SH-SY5Y (cell line): Measurements from ENCODE around the gene TRIM72.

Experiments
- GATA2 ChIP-seq: IDR thresholded peaks from 2 replicates; pipeline ENCODE4 v1.6.1; 2011; ENCODE audit warnings: mild to moderate bottlenecking, low read depth, low read length
- GATA3 ChIP-seq: IDR thresholded peaks from 2 replicates; pipeline ENCODE4 v1.6.1; 2011; ENCODE audit warnings: low read depth, mild to moderate bottlenecking, low read length, moderate library complexity

The TRIM72 gene

GRCh38 chr16:31251435-31251834 lies 37.5 kb downstream of the TRIM72 start:
- TF ChIP-seq GATA2, result no peak
- no peak for TF ChIP-seq GATA3

GRCh38 chr16:31253642-31254045 lies 39.7 kb downstream of the TRIM72 start:
- no peak for TF ChIP-seq GATA2
- no peak for TF ChIP-seq GATA3

GRCh38 chr16:31256466-31256865 lies 42.5 kb downstream of the TRIM72 start:
- TF ChIP-seq GATA2 (no peak), GATA3 (no peak)

DNA sequence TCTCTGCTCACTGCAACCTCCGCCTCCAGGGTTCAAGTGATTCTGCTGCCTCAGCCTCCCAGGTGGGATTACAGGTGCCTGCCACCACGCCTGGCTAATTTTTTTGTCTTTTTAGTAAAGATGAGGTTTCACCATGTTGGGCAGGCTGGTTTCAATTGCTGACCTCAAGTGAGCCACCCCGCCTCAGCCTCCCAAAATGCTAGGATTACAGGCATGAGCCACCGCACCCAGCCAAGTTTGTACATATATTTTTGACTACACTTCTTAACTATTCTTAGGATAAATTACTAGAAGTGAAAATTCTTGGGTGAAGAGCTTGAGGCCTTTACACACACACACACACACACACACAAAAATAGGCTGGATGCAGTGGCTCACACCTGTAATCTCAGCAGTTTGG lies 44.4 kb downstream of the TRIM72 start:
- TF ChIP-seq GATA2 (no peak), GATA3 (no peak)

DNA sequence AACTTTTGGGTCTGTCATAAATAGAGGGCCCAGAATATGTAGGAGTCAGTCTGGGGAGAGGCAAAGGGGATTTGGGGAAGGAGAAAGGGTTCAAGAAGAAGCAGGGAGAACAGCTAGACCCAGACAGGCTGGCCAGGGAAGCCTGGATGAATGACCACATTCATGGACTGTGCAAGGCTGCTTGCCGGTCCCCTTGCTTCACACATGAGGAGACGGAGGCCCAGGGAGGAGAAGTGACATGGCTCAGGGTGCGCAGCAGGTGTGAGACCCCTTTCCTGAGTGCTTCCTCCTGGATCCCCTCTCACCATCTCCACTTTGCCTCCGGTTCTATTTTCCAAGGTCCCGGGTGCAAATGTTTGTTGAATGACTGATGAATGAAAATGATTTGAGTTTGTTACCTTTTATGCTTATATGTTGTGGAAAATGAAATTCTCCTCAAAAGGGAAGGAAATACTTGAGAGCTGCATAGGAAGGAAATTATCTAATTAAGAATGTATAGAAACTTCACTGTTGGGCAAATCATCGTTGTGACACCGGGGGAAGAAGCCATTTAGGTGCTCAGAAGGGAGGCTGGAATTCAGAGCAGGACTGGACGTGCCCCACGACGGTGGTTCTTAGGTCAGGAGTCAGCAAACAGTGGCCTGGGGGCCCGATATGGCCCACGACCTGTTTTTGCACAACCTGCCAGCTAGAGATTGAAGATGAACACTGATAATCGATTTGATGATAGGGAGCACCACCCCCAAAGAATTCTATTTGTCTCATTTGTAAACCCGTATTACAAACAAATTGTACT lies 46.4 kb downstream of the TRIM72 start:
- TF ChIP-seq GATA2 (no peak), GATA3 (no peak)

DNA sequence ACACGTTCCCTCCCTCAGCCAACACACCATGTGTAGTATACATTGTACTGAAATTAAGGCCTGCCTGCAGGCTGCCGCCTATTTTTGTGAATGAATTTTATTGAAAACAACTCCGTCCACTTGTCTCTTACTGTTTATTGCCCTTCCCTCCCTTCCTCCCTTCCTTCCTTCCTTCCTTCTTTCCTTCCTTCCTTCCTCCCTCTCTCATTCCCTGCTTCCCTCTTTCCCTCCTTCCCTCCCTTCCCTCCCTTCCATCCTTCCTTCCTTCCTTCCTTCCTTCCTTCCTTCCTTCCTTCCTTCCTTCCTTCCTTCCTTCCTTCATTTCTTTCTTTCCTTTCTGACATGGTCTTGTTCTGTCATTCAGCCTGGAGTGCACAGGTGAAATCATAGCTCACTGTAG lies 48.2 kb downstream of the TRIM72 start:
- no peak for TF ChIP-seq GATA2
- no peak for TF ChIP-seq GATA3

DNA sequence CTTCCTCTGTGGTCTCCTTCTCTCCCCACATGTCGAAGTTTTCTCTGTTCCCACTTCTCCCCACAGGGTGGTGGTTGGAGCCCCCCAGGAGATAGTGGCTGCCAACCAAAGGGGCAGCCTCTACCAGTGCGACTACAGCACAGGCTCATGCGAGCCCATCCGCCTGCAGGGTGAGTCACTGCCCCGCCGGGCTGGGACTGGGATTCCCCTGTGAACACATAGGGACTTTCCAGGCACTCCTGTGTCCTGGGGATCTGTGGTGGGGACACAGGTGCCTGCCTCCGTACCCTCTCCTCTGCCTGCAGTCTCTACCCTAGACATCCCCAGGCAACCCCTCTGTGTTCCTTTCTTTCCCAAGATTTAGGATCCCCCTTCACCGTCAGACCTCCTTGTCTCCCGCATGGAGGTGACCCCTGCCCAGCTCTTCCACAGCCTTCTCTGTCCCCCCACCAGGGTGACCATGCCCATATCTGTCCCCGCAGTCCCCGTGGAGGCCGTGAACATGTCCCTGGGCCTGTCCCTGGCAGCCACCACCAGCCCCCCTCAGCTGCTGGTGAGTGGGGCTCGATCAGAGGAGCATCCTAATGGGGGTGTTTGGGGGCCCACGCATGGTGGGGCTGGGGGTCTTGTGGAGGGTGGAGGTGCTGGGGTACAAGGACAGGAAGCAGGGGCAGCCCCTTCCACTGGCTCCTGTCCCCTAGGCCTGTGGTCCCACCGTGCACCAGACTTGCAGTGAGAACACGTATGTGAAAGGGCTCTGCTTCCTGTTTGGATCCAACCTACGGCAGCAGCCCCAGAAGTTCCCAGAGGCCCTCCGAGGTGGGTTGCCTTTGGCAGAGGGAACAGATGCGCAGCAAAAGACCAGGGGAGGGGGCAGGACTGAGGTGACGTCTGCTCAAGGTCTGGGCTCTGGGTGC lies 51.7 kb downstream of the TRIM72 start:
- no peak for TF ChIP-seq GATA2
- no peak for TF ChIP-seq GATA3

- TF ChIP-seq GATA3, result no peak
- no peak for TF ChIP-seq GATA2
Observed at GRCh38 chr16:31267332-31268032, 53.6 kb downstream of the TRIM72 start.

DNA sequence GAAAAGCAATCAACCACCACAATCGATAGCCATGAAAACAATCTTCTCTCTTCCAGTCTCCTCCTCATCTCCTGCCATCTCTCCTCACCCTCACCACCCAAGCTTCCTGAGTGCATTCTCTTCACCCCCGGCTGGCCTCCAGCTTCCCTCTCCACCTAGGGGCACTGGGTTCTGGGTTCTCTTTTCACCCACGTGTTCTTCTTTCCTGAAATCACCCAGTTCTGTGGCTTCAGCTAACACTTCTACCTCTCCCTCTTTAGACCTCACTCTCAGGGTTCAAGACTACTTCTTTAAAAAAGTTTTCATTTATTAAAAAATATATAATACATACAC lies 54.1 kb downstream of the TRIM72 start:
- no peak for TF ChIP-seq GATA3

- no peak for TF ChIP-seq GATA3
- no peak for TF ChIP-seq GATA2
Observed at GRCh38 chr16:31268891-31269290, 55.0 kb downstream of the TRIM72 start.

DNA sequence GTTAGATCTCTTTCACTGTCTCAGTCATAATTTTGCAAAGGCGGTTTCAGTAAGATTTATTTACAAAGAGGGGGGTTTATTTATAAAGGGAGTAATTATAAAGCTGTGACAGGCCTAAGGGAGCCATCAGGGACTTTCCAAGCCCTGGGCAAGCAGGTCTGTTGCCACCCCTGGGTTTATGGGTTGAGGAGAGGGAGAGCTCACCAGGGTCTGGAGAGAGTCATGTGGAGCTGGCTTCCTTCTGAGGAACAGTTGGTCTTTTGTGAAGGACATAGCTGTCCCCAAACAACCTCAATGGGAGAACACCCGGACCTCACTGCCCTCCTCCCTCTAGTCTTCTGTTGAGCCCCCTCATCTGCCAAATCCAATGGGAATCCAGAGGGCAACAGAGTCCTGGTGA lies 55.6 kb downstream of the TRIM72 start:
- TF ChIP-seq GATA2, result no peak
- no peak for TF ChIP-seq GATA3

GRCh38 chr16:31270795-31271194 lies 56.9 kb downstream of the TRIM72 start:
- TF ChIP-seq GATA3, result no peak
- TF ChIP-seq GATA2, result no peak

DNA sequence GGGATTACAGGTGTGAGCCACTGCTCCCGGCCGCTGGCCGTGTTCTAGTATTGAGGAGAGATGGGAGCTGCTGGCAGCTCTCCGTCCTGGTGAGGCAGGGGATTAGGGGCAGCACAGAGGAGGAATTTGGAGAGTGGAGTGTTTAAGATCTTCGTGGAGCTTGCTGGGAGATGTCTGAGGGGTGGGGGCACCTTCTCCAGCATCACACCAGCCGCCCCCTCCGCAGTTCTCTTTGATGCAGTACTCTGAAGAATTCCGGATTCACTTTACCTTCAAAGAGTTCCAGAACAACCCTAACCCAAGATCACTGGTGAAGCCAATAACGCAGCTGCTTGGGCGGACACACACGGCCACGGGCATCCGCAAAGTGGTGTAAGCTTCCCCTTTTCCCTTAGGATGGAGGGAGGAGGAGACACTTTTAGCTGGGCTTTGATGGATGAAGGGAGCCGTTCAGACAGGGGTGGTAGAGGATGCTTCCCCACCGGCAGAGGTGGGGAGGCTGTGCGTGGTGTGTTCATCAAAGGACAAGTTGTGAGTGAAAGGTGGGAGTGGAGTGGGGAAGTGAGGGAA lies 57.8 kb downstream of the TRIM72 start:
- TF ChIP-seq GATA3, result no peak
- TF ChIP-seq GATA2, result no peak

DNA sequence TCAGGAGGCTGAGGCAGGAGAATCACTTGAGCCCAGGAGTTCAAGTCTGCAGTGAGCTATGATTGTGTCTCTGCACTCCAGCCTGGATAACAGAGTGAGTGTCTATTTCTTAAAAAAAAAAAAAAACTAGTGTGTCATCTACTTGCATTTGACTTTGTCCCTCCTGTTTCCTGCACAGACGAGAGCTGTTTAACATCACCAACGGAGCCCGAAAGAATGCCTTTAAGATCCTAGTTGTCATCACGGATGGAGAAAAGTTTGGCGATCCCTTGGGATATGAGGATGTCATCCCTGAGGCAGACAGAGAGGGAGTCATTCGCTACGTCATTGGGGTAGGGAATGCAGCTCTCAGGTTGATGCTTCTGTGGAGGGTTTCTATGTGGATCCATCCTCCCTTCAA lies 59.3 kb downstream of the TRIM72 start:
- TF ChIP-seq GATA2, result no peak
- TF ChIP-seq GATA3, result no peak

GRCh38 chr16:31273676-31274075 lies 59.8 kb downstream of the TRIM72 start:
- TF ChIP-seq GATA2 (no peak), GATA3 (no peak)
